H1 (cell line): ENCODE data around the gene CENPP.

Source experiments
- CHD2 ChIP-seq: IDR thresholded peaks from 2 replicates; pipeline ENCODE4 v1.6.1; 2012; ENCODE audit warnings: low read length, improper control_type of control experiment
- CTCF ChIP-seq, 3 experiments: IDR thresholded peaks; 1 replicate in 2 of 3; 2 replicates in 1 of 3; pipeline versions ENCODE4 v1.5.1 to v1.6.1; 2011; ENCODE audit warnings: low read length in 3 of 3, mild to moderate bottlenecking in 3 of 3, inconsistent platforms in 2 of 3, low read depth in 1 of 3, moderate library complexity in 1 of 3; ENCODE audit not compliant: insufficient read depth in 1 of 3; ENCODE audit errors: control extremely low read depth in 1 of 3
- GABPA ChIP-seq: IDR thresholded peaks from 2 replicates; pipeline ENCODE4 v1.6.1; 2011; ENCODE audit warnings: mild to moderate bottlenecking, low read length, moderate library complexity, borderline replicate concordance; ENCODE audit not compliant: insufficient read depth
- MAX ChIP-seq: IDR thresholded peaks from 2 replicates; pipeline ENCODE4 v1.6.1; 2012; ENCODE audit warnings: inconsistent platforms

GRCh38 chr9:92385001-92385400 lies 59.2 kb downstream of the CENPP start:
- no peak for TF ChIP-seq MAX
- TF ChIP-seq CTCF (IDR thresholded peaks at IDR 0.05; ENCODE audit: control extremely low read depth in 1 of 3, insufficient read depth in 1 of 3, low read depth in 1 of 3, low read length in 3 of 3): no peak
- no peak for TF ChIP-seq CHD2
- no peak for TF ChIP-seq GABPA
